ENCODE results near the gene CFAP20DC.

Gene CFAP20DC

DNA sequence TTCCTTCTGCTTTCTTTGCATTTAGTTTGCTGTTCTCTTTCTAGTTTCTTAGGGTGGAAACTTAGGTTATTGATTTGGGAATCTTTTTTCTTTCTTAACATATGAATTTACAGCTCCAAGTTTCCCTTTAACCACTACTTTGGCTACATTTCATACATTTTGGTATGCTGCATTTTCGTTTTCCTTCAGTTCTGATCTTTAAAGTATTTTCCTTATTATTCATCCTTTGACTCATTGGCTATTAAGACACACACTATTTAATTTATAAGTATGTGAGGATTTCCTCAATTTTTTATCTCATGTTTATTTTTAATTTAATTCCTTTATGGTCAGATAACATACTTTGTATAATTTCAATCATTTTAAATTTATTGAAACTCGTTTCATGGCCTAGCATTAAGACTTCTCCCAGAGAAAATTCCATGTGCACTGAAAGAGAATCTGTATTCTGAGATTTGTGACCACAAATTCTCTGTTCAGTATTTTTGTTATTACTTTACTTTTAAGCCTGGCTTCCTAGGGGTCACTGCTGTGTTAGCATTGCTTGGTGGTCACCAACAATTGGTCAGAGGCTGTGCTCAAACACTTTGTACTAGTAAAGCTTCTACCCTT, 87.7 kb downstream of the CFAP20DC start:
- TF ChIP-seq, protein P1, sequence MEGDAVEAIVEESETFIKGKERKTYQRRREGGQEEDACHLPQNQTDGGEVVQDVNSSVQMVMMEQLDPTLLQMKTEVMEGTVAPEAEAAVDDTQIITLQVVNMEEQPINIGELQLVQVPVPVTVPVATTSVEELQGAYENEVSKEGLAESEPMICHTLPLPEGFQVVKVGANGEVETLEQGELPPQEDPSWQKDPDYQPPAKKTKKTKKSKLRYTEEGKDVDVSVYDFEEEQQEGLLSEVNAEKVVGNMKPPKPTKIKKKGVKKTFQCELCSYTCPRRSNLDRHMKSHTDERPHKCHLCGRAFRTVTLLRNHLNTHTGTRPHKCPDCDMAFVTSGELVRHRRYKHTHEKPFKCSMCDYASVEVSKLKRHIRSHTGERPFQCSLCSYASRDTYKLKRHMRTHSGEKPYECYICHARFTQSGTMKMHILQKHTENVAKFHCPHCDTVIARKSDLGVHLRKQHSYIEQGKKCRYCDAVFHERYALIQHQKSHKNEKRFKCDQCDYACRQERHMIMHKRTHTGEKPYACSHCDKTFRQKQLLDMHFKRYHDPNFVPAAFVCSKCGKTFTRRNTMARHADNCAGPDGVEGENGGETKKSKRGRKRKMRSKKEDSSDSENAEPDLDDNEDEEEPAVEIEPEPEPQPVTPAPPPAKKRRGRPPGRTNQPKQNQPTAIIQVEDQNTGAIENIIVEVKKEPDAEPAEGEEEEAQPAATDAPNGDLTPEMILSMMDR (IDR thresholded peaks at IDR 0.05; ENCODE audit: borderline replicate concordance, insufficient read depth, low read depth, low read length) = no peak
- H3K4me3 ChIP-seq (ENCODE audit: low read depth, low read length) = no peak overlapping the region

DNA sequence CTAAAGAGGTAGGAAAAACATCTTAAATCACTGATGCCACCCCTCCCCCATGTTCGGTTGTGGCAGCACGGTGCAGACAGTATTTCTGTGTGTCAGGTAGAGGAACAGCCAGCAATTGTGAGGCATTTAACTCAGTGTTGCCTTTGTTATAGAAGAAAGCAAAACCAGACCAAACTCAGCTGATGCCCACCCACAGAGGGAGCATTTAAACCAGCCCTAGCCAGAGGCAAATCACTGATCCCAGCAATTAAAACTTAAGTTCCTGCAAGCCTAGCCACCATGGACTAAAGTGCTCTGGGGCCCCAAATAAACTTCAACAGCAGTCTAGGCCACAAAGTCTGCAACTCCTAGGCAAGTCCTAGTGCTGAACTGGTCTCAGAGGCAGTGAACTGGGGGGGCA, 94.5 kb downstream of the CFAP20DC start:
- TF ChIP-seq, protein P1 (IDR thresholded peaks at IDR 0.05; ENCODE audit: borderline replicate concordance, insufficient read depth, low read depth, low read length) = no peak
- no peak overlapping the region for H3K4me3 ChIP-seq (ENCODE audit: low read depth, low read length)

DNA sequence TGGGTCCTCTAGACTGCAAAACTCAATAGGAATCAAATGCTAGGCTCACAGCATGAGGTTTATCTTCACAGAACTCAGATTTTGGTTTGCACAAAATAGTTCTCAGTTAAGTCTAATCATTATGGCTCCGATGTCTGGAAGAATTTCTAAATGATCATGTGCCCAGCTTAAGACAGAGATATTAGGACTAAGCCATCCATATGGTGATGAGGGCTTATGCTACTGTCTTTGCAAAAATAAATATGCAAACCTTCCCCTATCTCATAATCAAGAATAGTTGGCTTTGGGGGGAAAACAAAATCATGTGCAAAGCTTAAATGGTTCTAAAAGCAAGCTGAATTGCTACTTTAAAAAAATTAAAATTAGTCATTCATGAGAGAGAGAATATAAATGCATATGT, 96.5 kb downstream of the CFAP20DC start:
- TF ChIP-seq, protein P1 (IDR thresholded peaks at IDR 0.05; ENCODE audit: borderline replicate concordance, insufficient read depth, low read depth, low read length) = no peak
- no peak overlapping the region for H3K4me3 ChIP-seq (ENCODE audit: low read depth, low read length)

DNA sequence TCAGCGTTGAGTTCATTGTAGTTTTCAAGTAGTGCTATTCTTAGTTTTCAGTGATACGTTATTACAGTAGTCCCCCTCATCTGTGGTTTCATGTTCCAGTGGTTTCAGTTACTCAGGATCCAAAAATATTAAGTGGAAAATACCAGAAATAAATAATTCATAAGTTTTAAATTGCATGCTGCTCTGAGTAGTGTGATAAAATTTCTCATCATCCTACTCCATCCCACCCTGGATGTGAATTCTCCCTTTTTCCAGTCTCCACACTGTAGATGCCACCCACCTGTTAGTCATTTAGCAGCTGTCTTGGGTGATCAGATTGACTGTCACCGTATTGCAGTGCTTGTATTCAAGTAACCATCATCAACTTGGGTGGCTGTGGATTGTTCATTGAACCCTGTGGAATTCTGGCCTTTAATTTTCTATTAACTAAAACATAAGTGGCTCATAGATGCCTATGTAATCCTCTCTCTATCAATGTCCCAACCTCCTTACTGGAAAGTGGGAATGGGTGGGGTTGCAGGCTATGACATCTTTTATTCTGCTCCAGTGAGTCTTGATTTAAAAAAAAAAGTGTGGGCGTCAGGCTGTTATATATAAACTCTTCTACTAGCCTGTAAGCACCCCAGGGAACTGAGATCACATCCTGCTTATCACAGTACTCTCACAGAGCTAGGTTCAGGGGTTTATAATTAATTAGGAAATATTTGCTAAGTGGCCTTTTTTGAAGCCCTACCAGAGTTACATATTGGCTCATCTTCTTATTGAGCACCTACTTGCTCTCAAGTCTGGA, 97.5 kb downstream of the CFAP20DC start:
- no peak overlapping the region for H3K4me3 ChIP-seq (ENCODE audit: low read depth, low read length)
- TF ChIP-seq, protein P1 (IDR thresholded peaks at IDR 0.05; ENCODE audit: borderline replicate concordance, insufficient read depth, low read depth, low read length) = no peak

DNA sequence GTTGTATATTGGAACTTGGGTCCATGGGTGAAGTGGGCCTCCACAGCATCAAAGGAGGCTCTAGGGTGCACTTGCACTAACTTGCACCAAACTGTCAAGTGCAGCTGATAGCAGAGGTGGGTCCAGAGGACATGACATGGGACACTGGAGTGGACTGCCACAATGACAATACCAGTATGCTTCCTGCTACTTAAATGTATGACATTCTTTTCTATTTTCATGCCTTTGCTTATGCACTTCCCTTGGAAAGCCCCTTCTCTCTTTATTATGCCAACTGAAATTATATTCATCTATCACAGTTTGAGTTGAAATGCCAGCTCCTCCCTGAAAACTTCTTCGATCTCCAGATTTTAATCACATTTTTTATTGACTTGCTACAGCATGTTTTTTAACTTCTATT, 101.8 kb downstream of the CFAP20DC start:
- no peak overlapping the region for H3K4me3 ChIP-seq (ENCODE audit: low read depth, low read length)
- TF ChIP-seq, protein P1 (IDR thresholded peaks at IDR 0.05; ENCODE audit: borderline replicate concordance, insufficient read depth, low read depth, low read length) = no peak

DNA sequence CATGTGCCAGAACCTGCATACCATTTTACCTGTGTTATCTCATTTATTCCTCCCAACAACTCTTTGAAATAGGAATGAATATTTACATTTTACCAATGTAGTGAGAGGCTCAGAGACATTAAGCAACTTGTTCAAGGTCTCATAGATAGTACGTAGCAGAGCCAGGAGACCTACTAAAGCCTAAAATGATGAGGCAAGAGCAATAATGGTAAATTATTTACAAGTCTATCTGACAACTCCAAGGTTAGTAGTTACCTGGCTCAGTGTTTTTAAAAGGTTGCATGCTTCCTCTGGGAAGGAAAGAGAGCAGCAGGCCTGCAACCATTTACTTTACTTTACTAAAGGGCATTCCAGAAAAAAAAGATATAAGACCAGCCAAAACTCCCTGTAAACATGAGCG, 103.0 kb downstream of the CFAP20DC start:
- TF ChIP-seq, protein P1 (IDR thresholded peaks at IDR 0.05; ENCODE audit: borderline replicate concordance, insufficient read depth, low read depth, low read length) = no peak
- H3K4me3 ChIP-seq (ENCODE audit: low read depth, low read length) = no peak overlapping the region

DNA sequence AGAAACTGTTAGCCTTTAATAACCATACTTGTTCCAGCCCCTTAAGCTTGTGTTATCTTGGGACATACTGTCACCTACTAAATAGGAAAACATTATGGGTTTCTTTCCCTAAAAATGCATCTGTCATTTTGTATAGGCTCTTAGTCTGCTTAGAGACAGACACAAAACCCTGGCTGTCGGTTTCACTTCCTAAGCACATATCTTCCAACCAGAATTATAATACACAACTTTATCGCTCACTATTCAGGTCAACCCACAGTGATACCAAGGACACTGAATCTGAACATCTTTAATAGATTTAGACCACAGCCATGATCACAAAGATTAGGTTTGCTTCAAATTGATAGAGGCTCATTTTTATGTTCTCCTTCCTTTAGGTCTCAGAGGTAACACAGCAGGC, 111.8 kb downstream of the CFAP20DC start:
- TF ChIP-seq, protein P1 (IDR thresholded peaks at IDR 0.05; ENCODE audit: borderline replicate concordance, insufficient read depth, low read depth, low read length) = no peak
- no peak overlapping the region for H3K4me3 ChIP-seq (ENCODE audit: low read depth, low read length)
